NCI-H2107 (cell line): ENCODE measurements around the gene ACAP2.
"Not testable (repeated sequence)": the region's sequence is repeated elsewhere in the genome, so short reads cannot be mapped to it uniquely, and the experiment has no call there.

Experiments used
- DNase-seq: peaks from one replicate; lab custom pipeline; 2025; lab: John Stamatoyannopoulos, UW

ACAP2 gene

GRCh38 chr3:195388380-195388779 is 54.4 kb downstream of the ACAP2 start:
- DNase-seq, result no peak

- DNase-seq, result no peak
Measured at GRCh38 chr3:195386739-195387138, 56.1 kb downstream of the ACAP2 start.

- no peak for DNase-seq
Measured at GRCh38 chr3:195385526-195385925, 57.3 kb downstream of the ACAP2 start.

- DNase-seq, result no peak
Measured at GRCh38 chr3:195384952-195385351, 57.9 kb downstream of the ACAP2 start.

DNA sequence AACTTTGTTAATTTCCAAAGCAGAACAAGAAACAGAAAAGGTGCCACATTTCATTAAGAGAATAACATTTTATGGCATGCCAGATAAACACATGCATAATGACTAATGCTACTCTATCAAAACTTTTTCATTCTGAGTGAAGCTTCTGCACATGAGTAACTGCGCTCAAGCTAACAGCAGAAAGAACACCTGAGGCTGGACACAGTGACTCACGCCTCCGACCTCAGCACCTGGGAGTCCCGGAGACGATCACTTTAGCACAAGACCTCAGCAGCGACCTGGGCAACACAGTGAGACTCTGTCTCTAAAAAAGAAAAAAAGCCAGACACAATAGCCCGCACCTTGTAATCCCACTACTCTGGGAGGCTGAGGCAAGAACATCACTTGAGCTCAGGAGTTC is 70.6 kb downstream of the ACAP2 start:
- DNase-seq, result no peak

GRCh38 chr3:195366200-195366925 is 76.5 kb downstream of the ACAP2 start:
- DNase-seq, result no peak

DNA sequence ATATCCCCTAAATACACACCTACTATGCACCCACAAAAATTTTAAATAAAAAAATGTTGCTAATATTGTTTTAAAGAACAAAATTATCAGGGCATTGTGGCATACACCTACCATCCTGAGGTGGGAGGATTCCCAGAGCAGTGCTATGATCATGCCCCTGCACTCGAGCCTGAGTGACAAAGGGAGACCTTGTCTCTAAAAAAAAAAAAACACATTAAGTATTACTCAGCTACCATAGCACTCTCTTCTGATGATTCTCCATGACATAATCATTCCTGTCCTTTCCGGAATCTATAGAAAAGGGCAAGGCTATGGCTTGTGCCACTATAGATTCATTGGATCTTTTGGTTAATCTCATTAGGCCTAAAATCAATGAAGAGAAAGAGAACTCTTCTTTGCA is 77.4 kb downstream of the ACAP2 start:
- DNase-seq, result no peak

- DNase-seq, result not testable (repeated sequence)
Measured at GRCh38 chr3:195357797-195358196, 85.0 kb downstream of the ACAP2 start.

DNA sequence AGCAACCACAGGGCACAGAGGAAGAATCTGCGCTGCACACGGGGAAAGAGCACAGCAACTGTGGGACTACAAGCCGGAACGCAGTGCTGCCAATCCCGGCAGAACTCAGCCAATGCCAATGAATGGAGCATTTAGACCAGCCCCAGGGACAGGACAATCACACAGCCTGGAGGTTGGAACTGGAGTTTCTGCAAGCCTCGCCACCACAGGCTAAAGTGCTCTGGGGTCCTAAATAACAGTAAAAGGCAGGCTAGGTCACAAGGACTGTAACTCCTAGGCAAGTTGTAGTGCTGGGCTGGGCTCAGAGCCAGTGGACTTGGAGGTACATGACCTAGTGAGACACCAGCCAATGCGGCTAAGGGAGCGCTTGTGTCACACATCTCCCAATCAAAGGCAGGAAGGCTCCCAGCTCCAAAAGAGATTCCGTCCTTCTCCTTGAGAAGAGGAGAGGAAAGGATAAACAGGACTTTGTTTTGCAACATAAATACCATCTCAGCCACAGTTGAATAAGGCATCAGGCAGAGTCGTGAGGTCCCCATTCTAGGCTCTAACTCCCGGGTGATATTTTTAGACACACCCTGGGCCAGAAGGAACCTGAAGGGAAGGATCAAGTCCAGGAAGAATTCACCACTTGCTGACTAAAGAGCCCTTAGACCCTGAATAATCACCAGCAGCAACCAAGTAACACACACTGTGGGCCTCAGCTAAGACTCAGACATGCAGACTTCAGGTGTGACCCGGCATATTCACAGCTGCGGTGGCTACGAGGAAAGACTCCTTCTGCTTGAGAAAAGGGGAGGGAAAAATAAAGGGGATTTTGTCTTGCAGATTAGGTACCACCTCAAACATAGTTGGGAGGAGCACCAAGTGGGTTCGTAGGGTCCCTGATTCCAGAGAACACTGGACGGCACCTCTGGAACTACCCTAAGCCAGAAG is 86.4 kb downstream of the ACAP2 start:
- no peak for DNase-seq

- not testable (repeated sequence) for DNase-seq
Measured at GRCh38 chr3:195354009-195354408, 88.8 kb downstream of the ACAP2 start.

- peak; percentile 9 for DNase-seq
Measured at GRCh38 chr3:195352895-195353488, 89.8 kb downstream of the ACAP2 start.

DNA sequence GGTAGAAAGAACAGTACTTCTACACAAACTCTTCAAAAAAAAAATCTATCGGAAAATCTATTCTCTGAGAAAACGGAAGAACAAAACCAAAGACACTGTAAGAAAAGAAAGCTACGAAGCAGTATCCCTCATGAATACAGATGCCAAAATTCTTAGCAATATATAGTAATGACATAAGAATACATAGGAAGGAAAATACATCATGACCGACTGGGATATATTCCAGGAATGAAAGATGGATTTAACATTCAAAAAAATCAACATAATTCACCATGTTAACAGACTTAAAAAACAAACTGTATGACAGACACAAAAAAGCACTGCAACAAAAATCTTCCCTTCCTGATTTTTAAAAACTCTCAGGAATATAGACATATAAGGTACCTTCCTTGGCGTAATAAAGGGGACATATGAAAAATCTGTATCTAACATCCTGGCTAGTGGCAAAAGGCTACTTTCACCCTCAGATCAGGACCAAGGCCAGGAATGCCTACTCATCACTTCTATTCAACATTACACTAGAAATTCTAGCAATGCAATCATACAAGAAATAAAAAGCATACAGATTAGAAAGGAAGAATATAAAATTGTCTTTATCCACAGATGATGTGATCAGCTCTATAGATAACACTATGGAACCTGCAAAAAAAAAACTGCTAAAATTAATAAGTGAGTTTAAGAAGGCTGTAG is 94.2 kb downstream of the ACAP2 start:
- no peak for DNase-seq

DNA sequence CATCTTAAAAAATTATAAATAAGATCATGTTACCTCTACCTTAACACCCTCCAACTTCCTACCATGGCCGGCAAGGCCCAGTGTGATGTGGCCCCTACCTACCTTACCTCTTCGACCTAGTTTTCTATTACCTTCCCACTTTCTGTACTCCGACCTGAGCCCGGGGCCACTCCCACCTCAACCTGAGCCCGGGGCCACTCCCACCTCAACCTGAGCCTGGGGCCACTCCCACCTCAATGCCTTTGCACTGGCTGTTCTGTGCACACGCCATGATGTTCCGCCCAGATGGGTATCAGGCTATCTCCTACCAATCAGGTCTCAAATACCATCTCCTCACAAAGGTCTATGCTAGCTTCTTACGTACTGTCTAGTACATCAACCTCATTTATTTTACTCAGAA is 105.1 kb downstream of the ACAP2 start:
- DNase-seq, result no peak

GRCh38 chr3:195334967-195335366 is 107.9 kb downstream of the ACAP2 start:
- no peak for DNase-seq

DNA sequence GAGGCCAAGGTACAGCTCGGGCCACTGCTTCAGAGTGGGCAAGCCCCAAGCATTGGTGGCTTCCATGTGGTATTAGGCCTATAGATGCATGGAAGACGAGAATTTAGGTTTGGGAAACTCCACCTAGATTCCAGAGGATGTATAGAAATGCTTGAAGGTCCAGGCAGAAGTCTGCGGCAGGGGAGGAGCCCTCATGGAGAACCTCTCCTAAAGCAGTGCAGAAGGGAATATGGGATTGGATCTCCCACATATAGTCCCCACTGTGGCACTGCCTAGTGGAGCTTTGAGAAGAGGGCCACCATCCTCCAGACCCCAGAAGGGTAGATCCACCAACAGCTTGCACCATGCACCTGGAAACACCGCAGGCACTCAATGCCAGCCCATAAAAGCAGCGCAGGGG is 123.8 kb downstream of the ACAP2 start:
- DNase-seq, result no peak

- DNase-seq, result no peak
Measured at GRCh38 chr3:195312714-195313113, 130.1 kb downstream of the ACAP2 start.

DNA sequence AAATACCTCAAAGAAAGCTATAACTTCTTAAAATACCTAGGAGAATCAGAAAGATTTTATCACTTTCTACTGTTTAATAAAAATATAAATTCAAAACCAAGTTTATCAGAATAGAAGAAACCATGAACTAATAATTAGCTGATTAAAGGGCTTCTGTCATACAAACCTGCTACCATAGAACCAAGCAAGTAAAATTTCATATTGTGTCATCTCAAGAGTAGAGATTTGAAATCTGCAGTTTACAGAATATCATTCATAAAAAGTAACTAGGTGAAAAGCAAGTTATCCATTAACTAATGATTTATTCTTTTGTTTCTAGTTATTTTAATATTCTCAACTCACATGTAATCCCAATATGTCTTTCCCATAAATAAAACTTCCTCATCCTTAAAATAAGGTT is 135.1 kb downstream of the ACAP2 start:
- no peak for DNase-seq

DNA sequence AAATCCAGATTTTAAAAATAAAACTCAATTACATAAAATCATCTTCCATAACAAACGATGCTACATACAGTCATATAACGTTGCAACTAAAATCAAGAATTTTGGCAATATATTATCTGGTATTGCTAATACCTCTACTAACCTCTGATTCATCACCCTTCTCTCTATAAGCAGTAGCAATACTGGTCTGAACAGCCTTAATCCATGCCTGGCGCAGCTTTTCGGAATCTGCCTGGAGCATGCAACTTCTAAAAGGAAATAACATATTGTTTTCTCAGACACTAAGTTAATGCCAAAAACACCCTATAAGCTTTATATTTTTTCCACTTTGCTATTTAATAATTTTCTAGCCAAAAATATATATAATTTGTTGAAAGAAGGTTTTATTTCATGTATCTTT is 136.5 kb downstream of the ACAP2 start:
- no peak for DNase-seq

- DNase-seq, result no peak
Measured at GRCh38 chr3:195302431-195302830, 140.4 kb downstream of the ACAP2 start.

- no peak for DNase-seq
Measured at GRCh38 chr3:195297446-195297845, 145.4 kb downstream of the ACAP2 start.

GRCh38 chr3:195296662-195297061 is 146.2 kb downstream of the ACAP2 start:
- DNase-seq, result no peak

DNA sequence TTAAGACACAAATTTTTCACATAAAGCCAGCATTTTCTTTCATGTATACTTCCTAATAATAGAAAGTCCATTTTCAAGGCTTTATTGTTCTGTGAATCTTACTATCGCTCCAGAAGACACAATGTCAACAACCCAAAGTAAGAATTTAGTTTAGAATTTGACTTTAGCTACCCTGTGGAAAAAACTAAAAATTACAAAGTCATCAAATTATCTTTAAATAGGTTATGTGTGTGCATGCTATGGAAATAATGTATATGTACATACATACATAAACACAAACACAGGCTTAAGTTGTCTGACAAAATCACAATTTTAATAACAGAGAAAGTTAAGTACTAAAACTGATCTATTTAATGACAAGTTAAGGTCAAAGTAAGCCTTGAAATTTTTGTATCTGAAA is 151.7 kb downstream of the ACAP2 start:
- no peak for DNase-seq
